Measurements from ENCODE around the gene MBNL1. TPM values are rescaled to one million over a fixed set of nuclear protein-coding genes. Genes with fewer than 3 reads are reported as not detected.
A peak's percentile ranks its signal among the peaks of the same experiment; 100 is the strongest.

MBNL1 gene
- total RNA-seq, 4 donors from 2014 or later = 258 to 478 (median 320) TPM

GRCh38 chr3:152253514-152253913, 15.2 kb upstream of the MBNL1 start:
- no peak for DNase-seq (ENCODE audit: low spot score in 2 of 2)
- WGBS = 76% methylated on average over 1 of the region's 1 CpG
- TF ChIP-seq POLR2AphosphoS5 (IDR thresholded peaks at IDR 0.05) = no peak
- TF ChIP-seq, protein P1, sequence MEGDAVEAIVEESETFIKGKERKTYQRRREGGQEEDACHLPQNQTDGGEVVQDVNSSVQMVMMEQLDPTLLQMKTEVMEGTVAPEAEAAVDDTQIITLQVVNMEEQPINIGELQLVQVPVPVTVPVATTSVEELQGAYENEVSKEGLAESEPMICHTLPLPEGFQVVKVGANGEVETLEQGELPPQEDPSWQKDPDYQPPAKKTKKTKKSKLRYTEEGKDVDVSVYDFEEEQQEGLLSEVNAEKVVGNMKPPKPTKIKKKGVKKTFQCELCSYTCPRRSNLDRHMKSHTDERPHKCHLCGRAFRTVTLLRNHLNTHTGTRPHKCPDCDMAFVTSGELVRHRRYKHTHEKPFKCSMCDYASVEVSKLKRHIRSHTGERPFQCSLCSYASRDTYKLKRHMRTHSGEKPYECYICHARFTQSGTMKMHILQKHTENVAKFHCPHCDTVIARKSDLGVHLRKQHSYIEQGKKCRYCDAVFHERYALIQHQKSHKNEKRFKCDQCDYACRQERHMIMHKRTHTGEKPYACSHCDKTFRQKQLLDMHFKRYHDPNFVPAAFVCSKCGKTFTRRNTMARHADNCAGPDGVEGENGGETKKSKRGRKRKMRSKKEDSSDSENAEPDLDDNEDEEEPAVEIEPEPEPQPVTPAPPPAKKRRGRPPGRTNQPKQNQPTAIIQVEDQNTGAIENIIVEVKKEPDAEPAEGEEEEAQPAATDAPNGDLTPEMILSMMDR (IDR thresholded peaks at IDR 0.05) = no peak
- no peak for TF ChIP-seq POLR2A (IDR thresholded peaks at IDR 0.05)
- no peak for TF ChIP-seq EP300 (IDR thresholded peaks at IDR 0.05)
- no peaks in the 10 kb centered on the region for H3K36me3 ChIP-seq
- H3K27ac ChIP-seq = no peak overlapping the region
- no peaks in the 10 kb centered on the region for H3K27me3 ChIP-seq
- no peaks in the 10 kb centered on the region for H3K9me3 ChIP-seq
- peaks cover 19% of the 10 kb centered on the region for H3K4me1 ChIP-seq
- H3K4me3 ChIP-seq = no peak overlapping the region

DNA sequence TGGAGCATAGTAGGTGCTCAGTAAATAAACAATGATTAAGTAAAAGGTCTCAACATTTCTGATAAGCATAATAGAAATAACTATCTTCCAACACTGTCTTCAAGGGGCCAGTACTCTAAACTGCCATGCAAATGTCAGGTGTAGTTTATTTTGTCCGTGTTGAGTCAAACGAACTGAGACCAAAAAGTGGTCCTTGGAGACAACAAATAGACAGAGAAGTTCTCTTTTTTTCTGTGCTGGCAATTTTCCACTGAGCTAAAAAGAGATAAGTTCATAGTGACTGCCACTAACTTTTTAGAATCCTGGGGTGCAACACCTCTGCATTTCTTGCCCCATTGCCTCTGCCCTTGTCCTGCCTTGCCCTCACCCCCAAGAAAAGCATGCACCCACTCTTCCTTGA, 14.7 kb upstream of the MBNL1 start:
- Histone ChIP-seq H3K27me3 (no peaks in the 10 kb centered on the region), H3K36me3 (no peaks in the 10 kb centered on the region), H3K4me3 (no peak overlapping the region), H3K27ac (no peak overlapping the region), H3K9me3 (no peaks in the 10 kb centered on the region), H3K4me1 (peaks cover 24% of the 10 kb centered on the region)
- TF ChIP-seq, protein P1 (IDR thresholded peaks at IDR 0.05) = no peak
- no peak for TF ChIP-seq POLR2A (IDR thresholded peaks at IDR 0.05)
- no peak for TF ChIP-seq EP300 (IDR thresholded peaks at IDR 0.05)
- no peak for TF ChIP-seq POLR2AphosphoS5 (IDR thresholded peaks at IDR 0.05)
- DNase-seq (ENCODE audit: low spot score in 2 of 2) = no peak
- 74% methylated on average over 2 of the region's 2 CpGs for WGBS

GRCh38 chr3:152255290-152255689, 13.4 kb upstream of the MBNL1 start:
- H3K9me3 ChIP-seq = no peaks in the 10 kb centered on the region
- no peak overlapping the region for H3K27ac ChIP-seq
- no peak overlapping the region for H3K4me3 ChIP-seq
- TF ChIP-seq POLR2AphosphoS5 (IDR thresholded peaks at IDR 0.05) (no peak), EP300 (IDR thresholded peaks at IDR 0.05) (no peak), POLR2A (IDR thresholded peaks at IDR 0.05) (no peak)
- TF ChIP-seq, protein P1 (IDR thresholded peaks at IDR 0.05) = no peak
- peaks cover 36% of the 10 kb centered on the region for H3K4me1 ChIP-seq
- H3K27me3 ChIP-seq = no peaks in the 10 kb centered on the region
- no peaks in the 10 kb centered on the region for H3K36me3 ChIP-seq
- 92% methylated on average over 1 of the region's 1 CpG for WGBS
- DNase-seq (ENCODE audit: low spot score in 2 of 2) = no peak

- Histone ChIP-seq H3K9me3 (no peaks in the 10 kb centered on the region), H3K36me3 (no peaks in the 10 kb centered on the region), H3K27me3 (no peaks in the 10 kb centered on the region), H3K4me3 (no peak overlapping the region), H3K4me1 (peaks cover 43% of the 10 kb centered on the region), H3K27ac (peak overlapping the region; percentile 5)
- TF ChIP-seq POLR2AphosphoS5 (IDR thresholded peaks at IDR 0.05) (no peak), EP300 (IDR thresholded peaks at IDR 0.05) (no peak), POLR2A (IDR thresholded peaks at IDR 0.05) (no peak)
- TF ChIP-seq, protein P1 (IDR thresholded peaks at IDR 0.05) = no peak
- DNase-seq (ENCODE audit: low spot score in 2 of 2) = no peak
- WGBS = 84% methylated on average over 5 of the region's 5 CpGs
These were observed 11.7 kb upstream of the MBNL1 start for GRCh38 chr3:152256851-152257562.

DNA sequence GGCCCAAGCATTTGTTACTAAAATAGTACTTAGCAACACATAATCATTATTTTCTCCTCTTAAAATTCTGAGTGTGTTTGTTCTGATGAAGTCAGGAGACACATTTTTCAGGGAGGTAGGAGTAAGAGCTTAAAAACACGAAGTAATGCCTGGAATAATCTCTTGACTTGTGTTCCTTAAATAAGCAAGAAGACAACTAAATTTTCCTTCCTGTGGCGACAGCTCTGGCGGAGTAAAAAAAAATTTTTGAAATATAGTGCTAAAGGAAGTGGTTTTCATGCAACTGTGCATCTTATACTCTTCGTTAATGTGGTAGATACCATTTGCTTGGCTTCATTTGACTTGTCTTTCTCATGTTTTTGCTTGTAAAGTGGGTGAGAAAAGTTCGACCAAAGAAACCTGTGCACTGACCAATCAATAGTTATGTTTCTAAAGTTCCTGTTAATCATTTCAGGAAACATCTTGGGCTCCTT, 11.1 kb upstream of the MBNL1 start:
- H3K27ac ChIP-seq = peak overlapping the region; percentile 5
- H3K4me1 ChIP-seq = peaks cover 43% of the 10 kb centered on the region
- TF ChIP-seq, protein P1 (IDR thresholded peaks at IDR 0.05) = no peak
- no peak for TF ChIP-seq POLR2A (IDR thresholded peaks at IDR 0.05)
- no peak for TF ChIP-seq POLR2AphosphoS5 (IDR thresholded peaks at IDR 0.05)
- no peak for TF ChIP-seq EP300 (IDR thresholded peaks at IDR 0.05)
- no peaks in the 10 kb centered on the region for H3K27me3 ChIP-seq
- H3K9me3 ChIP-seq = no peaks in the 10 kb centered on the region
- no peaks in the 10 kb centered on the region for H3K36me3 ChIP-seq
- no peak for DNase-seq (ENCODE audit: low spot score in 2 of 2)
- no peak overlapping the region for H3K4me3 ChIP-seq
- whole genome bisulfite sequencing = 72% methylated on average over 5 of the region's 5 CpGs
